HG02884 (cell line): ENCODE results near the gene PLAAT3.
"Not testable (repeated sequence)": the region's sequence is repeated elsewhere in the genome, so short reads cannot be mapped to it uniquely, and the experiment has no call there.

Source experiments
- ATAC-seq: cut with Tn5 transposase; IDR thresholded peaks from one replicate; pipeline ENCODE4 v1.9.1; 2021; ENCODE audit warnings: mild to moderate bottlenecking, moderate library complexity; ENCODE audit not compliant: unreplicated experiment

The PLAAT3 gene

DNA sequence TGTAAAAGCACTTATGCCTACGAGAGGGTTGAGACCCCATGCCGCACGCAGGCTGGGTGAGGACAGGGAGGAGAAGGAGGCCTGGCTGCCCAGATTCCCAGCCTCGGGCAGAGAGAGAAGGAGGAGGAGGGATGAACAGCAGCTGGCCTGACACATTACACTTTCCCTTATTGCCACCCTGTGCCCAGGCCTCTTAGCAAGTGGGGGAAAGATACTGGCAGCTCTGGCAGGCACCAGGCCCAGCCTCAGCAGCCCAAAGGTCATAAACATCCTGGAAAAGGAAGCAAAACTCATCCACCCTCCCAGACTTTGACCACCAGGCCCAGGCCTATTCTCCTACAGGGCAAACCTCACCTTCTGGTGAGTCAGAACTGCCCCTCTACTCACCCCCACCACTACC lies 4.7 kb downstream of the PLAAT3 start:
- no peak for ATAC-seq

DNA sequence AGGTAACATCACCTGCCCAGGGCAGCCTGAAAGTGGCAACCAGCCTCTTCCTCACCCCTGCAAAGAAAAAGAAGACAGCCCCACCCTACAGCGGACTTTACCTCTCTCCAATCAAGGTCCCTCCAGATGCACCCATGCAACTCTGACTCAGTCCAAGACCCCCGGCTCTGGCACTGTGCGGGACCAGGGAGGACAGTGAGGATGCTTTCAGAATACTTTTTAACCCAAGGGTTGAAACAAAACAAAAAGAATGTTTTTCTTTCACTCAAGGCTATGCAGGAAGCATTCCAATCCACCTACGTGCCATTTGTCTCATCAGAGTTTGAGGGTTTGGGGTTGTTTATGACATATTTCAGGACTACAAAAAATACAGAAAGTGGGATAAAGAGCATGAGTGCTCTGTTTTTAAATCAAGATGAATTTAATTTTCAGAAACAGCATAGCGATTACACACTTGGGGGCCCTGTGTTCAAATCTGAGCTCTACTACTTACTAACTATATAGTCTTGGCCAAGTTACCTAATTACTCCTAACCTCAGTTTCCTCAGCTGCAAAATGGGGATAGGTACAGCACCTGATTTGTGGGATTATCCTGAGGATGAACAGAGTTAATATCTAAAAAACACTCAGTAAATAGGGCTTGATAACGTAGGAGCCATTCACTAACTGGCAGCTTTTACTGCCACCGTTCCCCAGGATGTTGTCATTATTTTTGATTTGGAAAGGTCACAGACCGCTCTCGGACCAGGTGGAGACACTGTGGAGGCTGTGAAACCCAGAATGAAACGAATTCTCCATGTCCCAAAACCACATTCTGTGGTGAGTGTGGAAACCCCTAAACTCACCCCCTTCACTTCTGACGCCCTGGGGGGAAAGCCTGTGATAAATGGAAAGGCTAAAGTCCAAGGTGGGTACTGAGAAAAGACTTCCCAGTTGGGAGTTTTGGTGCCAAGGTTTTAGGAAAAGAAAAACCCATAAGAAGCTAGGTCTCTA lies 5.6 kb downstream of the PLAAT3 start:
- no peak for ATAC-seq

DNA sequence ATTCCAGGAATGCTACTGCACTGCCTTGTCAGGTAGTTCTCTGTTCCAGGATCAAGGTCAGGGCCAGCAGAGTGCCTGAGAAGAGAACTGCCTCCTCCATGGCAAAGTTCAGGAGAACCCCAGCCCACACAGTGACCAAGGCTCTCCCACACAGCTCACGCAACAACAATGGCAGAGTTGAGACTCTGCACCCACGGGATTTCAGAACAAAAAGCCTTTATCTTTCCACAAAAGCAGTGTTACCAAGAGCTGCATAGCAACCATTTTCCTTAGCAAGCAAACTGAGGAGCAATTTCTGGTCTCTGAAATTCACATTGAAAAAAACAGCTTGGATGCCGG lies 11.1 kb downstream of the PLAAT3 start:
- no peak for ATAC-seq

DNA sequence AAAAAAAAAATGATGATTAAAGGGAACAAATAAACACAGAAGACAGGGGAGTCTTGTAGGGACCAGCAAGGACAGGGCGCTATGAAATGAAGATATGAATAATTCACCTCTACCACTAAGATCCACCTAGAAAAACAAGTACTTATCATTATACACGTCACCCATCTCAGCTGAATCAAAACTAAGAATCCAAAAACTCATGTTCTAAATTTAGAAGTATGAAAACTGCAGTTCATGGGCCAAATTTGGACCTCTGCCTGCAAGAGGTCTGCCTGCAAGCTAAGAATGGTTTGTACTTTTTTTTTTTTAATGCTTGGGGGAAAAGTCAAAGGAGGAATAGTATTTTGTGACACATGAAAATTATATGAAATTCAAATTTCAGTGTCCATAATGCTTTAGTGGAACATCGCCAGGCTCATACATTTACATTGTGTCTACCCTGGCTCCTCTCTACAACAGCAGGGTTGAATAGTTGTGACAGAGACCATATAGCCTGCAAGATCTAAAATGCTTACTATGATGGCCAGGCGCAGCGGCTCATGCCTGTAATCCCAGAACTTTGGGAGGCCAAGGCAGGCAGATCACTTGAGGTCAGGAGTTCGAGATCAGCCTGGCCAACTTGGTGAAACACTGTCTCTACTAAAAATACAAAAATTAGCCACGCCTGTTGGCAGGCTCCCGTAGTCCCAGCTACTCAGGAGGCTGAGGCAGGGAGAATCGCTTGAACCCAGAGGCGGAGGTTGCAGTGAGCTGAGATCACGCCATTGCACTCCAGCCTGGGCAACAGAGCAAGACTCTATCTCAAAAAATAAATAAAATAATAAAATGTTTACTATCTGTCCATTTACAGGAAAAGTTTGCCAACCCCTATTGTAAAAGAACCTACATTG lies 11.7 kb downstream of the PLAAT3 start:
- ATAC-seq = not testable (repeated sequence)

DNA sequence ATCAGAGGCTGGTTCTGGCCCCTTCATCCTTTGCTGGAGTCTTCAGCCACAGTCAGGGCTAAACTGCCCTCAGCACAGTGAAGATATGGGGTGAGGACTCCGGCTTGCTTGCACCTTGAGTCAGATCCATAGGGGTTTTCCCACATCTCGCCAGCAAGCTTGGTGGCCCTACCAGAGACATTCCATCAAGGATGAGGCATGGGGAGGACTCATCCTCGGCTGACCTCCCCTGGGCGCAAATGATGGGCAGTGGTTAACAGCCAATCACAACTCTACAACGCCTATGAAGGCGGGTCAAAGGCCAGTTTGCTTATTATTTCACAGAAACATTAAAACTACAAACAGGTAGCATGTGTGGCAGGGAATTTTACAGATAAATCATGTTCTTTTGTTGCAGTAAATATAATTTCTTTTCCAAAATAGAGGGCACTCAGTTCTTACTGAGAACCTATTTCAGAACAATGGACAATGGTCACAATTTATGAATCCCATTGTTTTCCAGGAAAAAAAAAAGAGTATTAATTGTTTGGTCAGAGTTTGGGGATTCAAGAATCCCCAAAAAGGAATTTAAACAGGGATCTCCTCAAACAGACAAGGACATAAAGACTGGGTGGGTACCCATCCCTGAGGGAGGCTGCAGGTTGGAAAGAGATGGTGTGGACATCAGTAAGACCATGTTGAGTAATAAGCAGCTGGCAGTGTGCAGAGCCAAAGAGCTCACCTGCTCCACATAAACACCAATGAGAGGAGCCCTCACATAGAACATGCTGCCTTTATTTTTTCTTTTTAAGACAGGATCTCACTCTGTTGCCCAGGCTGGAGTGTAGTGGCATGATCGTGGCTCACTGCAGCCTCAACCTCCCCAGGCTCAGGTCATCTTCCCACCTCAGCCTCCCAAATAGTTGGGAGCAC lies 14.8 kb downstream of the PLAAT3 start:
- no peak for ATAC-seq

DNA sequence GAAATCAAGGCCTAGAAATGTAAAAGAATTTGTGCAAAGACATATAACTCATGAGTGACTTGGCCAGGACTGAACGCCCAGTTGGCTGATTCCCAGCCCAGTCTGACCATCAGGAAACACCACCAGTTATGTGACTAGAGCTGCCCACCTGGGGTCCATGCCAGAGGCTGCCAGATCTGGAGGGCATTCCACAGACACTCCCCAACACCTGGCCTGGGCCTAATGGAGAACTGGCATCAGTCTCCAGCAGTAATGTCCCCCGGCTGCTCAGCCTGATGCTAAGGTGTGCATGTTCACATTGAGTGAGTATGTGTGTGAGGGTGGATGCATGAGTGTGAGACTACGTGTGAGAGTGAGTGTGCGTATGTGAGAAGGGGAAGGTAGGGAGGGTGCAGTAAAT lies 15.7 kb downstream of the PLAAT3 start:
- no peak for ATAC-seq

DNA sequence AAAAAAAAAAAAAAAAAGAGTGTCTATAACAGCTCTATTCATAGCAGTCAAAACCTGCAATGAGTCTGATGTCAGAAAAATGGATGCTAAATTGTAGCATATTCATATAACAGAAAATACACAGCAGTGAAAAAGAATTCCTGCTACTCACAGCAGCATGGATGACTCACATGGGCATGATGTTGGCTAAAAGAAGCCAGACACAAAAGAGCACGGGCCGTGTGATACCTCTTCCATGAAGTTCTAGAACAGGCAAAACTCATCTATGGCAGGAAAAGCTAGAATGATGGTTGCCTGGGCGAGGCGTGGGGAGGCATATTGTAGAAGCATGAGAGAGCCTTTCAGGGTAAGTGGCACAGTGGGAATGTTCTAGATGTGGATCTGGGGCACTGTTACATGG lies 18.9 kb downstream of the PLAAT3 start:
- ATAC-seq = no peak

DNA sequence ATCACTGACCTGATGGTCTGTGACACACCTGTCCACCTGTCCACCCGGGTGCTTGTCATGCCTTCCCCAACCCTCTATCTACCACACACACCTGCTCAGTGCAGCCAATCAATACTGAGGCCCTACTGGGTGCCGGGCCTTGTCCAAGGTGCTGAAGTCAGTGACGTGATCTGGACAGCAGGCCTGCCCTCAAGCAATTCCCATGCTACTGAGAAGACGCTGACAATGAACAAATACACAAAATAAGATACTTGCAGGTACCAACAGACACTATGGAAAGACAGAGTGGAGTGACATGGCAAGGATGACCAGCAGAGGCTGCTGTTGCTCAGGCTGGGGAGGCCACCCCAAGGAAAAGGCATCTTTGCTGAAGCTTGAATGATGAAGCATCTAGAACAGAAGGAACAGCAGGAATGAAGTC lies 21.2 kb downstream of the PLAAT3 start:
- ATAC-seq = no peak

DNA sequence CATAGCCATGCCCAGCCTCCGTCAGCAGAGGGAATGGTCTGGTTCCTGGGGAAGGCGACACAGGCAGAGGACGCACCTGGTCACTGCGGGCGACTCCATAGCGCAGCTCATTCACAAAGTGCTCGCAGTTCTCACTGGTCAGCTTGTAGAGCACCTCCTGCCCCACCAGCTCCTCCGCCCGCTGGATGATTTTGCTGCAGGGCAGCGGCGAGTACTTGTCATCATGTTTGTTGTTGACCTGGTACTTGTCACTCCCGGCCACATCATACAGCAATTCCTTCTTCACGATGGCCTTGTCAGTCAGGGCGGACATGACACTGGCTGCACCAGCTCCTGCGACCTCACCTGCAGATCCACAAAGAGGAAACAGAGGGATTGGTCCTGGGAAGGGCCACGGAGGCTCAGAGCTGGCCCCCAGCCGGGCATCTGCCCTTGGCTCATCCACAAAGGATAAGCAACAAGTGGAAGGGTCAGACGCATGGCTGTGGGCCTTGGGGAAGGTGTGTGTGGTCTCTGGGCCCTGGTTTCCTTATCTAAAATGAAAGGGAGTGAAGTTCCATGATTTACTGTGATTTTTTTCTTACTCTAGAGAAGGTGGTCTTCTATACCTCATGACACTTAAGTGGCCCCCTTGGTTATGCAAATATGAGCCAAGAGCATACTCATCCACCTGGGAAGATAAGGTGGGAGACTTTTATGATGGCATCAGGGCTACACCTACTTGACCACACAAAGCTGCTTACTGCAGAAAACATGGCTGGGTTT lies 24.0 kb downstream of the PLAAT3 start:
- no peak for ATAC-seq

DNA sequence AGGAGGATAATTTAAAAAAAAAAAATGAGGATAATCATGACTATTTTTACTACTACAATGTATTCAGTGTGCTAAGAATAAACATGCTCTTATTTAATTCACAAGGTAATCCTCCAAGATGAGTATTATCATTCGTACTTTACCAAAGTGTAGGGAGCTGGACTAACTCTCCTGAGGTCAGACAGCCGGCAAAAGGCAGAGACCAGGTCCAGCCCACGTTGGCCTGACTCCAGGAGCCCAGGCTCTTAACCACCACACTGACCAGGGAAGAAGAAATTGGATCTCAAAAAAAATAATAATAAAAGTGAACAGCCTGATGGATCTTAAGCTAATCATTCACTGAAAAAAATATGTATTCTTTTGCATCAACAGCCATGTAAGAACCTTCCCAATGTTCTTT lies 25.2 kb downstream of the PLAAT3 start:
- no peak for ATAC-seq

DNA sequence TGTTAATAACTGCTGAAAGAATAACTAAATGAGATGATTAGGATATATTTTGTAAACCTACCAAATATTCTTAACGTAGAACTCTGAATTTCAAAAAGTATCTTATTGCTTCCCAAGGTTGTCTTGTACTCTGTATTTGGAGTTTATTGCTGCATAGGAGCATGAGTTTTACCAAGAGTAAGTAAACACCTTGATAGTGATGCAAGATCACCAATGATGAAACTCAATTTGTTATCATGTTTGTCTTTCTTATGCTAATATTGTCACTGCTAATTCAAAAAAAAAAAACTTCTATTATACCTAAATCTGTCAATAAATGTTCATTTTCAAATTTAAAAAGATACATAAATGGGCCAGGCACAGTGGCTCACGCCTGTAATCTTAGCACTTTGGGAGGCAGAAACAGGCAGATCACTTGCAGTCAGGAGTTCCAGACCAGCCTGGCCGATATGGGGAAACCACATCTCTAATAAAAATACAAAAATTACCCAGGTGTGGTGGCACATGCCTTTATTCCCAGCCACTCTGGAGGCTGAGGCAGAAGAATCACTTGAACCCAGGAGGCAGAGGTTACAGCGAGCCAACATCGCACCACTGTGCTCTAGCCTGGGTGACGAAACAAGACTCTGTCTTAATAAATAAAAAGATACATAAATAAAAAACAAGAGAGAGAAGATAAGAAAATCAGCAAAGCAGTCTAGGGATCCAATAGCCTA lies 27.6 kb downstream of the PLAAT3 start:
- ATAC-seq = no peak

DNA sequence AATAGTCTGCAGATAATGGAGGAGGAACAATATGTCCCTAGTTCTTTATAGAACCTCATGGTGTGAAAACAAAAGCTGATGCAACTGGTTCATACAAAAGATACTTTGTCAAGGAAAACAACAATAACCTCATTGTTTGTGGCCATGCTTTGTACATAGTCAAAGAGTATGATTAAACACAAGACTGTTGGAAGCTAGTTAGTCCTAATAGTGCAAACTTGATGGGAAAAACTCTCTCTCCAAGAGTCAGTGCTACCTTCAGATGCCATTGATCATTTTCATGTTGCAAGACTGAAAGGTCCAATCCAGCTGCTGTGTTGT lies 30.9 kb downstream of the PLAAT3 start:
- ATAC-seq = no peak

DNA sequence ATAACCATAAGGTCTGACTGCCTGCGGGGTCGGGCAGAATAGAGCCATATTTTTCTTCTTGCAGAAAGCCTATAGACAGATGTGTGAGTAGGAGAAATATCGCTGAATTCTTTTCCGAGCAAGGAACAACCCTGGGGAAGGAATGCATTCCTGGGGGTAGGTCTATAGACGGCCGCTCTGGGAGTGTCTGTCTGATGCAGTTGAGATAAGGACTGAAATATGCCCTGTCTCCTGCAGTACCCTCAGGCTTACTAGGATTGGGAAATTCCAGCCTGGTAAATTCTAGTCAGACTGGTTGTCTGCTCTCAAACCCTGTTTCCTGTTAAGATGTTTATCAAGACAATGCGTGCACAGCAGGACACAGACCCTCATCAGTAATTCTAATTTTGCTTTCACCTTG lies 33.0 kb downstream of the PLAAT3 start:
- ATAC-seq = not testable (repeated sequence)

DNA sequence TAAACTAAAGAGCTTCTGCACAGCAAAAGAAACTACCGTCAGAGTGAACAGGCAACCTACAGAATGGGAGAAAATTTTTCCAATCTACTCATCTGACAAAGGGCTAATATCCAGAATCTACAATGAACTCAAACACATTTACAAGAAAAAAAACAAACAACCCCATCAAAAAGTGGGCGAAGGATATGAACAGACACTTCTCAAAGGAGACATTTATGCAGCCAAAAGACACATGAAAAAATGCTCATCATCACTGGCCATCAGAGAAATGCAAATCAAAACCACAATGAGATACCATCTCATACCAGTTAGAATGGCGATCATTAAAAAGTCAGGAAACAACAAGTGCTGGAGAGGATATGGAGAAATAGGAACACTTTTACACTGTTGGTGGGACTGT lies 35.4 kb downstream of the PLAAT3 start:
- ATAC-seq = not testable (repeated sequence)

DNA sequence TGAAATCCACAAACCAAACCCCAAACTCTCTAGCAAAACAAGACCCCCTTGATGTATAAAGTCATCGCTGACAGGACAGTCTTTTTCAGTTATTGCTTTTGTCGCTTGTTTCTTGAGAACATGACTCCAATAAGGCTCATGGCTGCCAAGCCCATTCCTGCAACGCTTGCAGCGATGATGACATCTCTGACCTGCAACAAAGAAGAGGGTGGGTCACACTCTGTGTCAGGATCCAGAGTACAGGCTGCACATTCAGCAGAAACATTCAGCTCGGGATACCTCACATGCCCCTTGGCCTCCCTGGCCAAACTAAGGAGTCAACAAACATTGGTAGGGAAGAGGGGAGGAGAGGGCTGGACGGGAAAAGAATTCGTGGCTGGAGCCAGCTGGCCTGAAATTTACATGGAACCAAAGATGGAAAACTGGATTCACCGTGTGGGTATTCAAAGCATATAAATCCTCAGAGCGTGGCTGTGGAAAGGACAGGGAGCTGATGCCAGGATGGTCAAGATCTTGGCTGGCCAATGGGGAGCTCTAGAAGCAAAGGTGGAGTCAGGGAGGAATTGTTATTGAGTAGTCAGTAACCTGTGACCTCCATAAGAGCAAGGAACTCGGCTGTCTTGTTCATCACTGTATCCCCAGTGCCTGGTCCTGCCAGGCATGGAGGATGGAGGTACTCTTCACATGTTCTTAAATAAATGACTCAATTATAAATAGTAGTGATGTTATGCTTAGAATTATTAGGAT lies 39.2 kb downstream of the PLAAT3 start:
- no peak for ATAC-seq

DNA sequence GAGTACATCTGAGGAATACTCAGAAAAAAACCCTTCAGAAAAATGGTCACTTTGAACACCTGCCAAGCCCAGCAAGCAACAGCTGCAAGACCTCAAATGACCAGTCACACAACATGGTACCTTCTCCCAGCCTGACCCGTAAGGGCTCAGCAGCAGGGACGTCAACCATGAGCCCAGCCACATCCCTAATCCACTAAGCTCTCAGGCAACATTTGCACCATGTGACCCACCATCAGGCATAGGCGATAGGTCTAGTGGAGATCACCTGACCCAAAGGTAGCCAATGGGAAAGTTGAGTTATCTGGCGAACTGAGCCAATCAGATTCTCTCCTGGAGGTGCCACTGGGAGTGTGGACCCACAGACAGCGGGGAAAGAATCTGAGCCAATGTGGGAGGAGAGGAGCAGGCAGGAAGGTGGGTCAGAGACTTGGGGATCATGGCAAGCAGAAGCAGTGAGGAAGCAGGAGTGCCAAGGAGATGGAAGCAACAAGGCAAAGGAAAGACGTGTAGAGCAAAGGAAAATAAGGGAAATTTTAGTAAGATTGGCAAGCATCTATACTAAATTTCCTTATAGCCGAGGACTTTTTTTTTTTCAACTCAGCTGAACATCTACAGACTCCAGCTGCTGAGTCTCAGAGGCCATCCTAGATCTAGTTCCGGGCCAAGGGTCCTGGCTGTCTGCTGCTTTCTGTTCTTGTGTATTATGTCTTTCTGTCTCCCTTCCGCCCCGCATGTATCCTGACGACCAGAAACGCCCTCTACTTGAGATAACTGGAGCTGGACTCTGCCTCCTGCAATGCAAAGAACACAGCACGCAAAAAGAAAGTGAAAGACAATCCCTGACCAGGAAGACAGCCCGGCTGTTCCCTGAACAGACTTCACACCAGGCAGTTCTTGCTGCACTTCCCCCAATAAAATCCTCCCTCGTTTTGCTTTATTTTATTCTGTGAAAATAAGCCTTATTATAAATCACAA lies 40.1 kb downstream of the PLAAT3 start:
- ATAC-seq = no peak

DNA sequence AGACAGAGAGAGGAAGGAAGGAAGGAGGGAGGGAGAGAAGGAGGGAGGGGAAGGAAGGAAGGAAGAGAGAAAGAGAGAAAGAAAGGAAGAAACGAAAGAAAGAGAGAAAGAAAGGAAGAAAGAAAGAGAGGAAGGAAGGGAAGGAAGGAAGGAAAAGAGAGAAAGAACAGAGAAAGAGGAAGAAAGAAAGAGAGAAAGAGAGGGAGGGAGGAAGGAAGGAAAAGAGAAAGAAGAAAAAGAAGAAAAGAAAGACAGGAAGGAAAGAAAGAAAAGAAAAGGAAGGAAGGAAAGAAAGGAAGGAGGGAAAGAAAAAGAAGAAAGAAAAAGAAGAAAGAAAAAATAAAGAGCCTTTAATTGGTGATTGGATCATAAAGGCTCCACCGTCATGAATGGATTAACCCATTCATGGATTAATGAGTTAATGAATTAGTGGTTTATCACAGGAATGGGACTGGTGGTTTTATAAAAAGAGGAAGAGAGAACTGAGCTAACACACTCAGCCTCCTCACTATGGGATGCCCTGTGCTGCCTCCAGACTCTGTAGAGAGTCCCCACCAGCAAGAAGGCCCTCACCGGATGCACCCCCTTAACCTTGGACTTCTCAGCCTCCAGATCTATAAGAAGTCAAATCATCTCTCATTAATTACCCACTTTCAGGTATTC lies 42.1 kb downstream of the PLAAT3 start:
- ATAC-seq = peak; percentile 42
